GM12872 (cell line): Measurements from ENCODE around the gene S1PR2.

ENCODE experiments used
- TF ChIP-seq, protein P1 (sequence below): IDR thresholded peaks from 3 replicates; pipeline ENCODE4 v1.5.1; 2011; ENCODE audit warnings: low read depth, mild to moderate bottlenecking, low read length, moderate library complexity; ENCODE audit not compliant: insufficient read depth

The S1PR2 gene, protein sequence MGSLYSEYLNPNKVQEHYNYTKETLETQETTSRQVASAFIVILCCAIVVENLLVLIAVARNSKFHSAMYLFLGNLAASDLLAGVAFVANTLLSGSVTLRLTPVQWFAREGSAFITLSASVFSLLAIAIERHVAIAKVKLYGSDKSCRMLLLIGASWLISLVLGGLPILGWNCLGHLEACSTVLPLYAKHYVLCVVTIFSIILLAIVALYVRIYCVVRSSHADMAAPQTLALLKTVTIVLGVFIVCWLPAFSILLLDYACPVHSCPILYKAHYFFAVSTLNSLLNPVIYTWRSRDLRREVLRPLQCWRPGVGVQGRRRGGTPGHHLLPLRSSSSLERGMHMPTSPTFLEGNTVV

DNA sequence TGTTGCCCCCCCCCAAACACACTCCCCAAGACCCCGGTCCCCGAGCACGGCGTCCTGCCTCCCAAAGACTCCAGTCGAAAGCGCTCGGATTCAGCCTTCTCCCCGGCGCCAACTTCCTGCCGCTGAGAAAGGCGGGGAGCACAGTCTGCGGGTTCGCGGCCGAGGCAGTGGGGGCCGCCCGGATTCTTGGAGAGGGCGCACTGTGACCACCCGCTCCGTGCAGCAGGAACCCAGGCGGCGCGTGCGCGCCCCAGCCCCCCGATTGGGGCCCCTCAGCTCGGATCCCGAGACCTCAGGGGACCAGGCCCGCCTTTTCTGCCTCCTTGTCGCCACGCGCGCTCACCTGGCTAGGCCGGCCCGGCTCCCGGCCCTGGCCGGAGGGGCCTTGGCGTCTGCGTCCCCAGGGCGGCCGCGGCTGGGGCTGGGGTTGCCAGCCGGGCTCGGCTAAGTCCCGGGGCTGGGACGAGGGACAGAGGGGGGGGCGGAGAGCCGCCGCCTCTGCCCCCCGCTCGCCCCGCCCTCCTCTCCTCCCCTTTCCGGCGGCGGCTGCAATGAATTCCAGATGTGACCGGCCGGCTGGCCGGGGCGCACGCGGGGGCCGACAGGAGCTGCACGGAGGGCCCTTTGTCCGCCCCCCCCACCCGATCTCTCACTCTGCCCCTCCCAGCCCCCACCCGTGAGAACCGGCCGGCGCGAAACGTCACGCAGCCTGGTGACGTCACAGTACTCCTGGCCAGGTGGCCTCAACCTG, at the start of gene S1PR2:
Gene S1PR2 (minus strand): TSS at position 471 of the 751 bp plus-strand sequence. CDS start 6,426 bp downstream, outside the sequence.
- TF ChIP-seq, protein P1, sequence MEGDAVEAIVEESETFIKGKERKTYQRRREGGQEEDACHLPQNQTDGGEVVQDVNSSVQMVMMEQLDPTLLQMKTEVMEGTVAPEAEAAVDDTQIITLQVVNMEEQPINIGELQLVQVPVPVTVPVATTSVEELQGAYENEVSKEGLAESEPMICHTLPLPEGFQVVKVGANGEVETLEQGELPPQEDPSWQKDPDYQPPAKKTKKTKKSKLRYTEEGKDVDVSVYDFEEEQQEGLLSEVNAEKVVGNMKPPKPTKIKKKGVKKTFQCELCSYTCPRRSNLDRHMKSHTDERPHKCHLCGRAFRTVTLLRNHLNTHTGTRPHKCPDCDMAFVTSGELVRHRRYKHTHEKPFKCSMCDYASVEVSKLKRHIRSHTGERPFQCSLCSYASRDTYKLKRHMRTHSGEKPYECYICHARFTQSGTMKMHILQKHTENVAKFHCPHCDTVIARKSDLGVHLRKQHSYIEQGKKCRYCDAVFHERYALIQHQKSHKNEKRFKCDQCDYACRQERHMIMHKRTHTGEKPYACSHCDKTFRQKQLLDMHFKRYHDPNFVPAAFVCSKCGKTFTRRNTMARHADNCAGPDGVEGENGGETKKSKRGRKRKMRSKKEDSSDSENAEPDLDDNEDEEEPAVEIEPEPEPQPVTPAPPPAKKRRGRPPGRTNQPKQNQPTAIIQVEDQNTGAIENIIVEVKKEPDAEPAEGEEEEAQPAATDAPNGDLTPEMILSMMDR: no peak

DNA sequence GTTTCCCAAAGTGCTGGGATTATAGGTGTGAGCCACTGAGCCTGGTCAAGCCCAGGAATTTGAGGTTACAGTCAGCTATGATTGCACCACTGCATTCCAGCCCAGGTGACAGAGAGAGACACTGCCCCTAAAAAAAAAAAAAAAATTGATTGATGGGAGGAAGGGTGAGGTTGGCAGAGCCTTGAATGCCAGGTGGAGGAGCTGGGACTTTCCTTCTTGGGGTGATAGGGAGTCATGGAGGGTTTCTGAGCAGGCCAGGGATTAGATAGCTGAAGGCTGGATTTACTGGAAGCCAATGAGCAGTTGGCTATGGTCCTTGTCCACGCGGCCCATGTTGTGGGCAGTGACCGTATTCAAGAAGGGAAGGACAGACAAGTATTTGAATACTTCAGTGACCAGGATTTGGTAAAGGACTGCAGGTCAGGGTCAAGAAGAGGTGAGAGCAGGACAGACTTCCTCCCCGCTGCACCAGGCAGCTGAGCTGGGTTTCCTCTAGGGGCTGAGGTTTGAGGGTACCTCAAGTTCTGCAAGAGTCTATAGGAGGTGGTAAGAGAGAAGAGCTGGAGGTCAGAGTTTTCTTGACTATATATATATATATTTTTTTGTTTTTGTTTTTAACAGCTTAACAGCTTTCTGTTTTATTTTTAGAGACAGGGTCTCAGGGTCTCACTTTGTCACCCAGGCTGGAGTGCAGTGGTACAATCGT, 48.8 kb upstream of the S1PR2 start:
- TF ChIP-seq, protein P1: no peak

DNA sequence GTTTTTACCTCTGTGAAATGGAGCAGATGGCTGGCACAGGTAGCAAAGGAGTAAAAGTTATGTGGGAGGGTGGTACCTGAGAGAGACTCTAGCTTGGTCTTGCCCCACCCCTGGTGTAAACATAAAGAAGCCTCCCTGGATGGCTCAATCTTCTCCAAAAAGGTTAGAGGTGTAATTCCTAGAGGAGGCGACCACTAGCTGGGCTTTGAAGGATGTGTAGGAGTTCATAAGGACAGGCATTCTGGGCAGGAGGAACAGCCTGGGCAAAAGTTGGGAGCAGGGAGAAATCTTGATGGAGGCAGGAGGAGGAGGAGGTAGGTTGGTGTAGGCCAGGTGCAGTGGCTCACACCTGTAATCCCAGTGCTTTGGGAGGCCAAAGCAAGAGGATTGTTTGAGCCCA, 47.8 kb upstream of the S1PR2 start:
- TF ChIP-seq, protein P1: no peak

DNA sequence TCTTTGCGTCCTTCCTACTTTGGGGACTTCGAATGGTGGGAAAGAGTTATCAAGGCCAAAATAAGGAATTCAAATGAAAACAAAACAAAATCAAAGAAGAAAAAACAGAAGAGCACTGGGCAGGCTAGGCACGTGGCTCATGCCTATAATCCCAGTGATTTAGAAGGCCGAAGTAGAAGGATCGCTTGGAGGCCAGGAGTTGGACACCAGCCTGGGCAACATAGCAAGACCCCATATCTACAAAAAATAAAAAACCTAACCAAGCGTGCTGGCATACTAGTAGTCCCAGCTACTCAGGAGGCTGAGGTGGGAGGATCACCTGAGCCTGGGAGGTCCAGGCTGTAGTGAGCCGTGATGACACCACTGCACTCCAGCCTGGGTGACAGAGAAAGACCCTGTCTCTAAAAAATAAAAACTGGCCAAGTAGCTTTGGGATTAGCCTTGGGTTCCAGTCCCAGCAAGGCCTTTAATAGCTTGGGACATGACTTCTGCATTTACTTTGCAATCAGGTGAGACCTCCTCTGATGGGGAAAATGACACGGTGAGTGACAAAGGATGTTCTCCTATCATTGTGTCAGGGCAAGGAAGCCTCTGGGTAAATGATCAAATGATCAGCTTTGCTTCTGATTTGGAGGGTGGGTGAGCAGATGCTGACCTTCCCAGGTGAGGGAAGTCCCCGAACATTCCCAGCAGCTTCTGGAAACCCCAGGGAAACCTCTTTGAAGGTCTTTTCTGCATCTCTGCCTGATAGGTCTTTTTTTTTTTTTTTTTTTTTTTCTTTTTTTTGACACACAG, 46.9 kb upstream of the S1PR2 start:
- TF ChIP-seq, protein P1: no peak

DNA sequence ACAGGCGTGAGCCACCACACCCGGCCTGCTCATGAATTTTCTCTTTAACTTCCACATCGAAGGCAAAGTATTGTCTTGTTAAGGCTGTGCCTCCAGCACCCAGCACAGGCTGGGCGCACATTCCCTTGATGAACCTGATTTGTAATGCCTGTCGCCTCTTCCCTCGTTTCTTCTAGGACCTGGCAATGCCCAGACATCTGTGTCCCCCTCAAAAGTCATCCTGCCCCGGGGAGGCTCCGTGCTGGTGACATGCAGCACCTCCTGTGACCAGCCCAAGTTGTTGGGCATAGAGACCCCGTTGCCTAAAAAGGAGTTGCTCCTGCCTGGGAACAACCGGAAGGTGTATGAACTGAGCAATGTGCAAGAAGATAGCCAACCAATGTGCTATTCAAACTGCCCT, 43.5 kb upstream of the S1PR2 start:
- TF ChIP-seq, protein P1: no peak

DNA sequence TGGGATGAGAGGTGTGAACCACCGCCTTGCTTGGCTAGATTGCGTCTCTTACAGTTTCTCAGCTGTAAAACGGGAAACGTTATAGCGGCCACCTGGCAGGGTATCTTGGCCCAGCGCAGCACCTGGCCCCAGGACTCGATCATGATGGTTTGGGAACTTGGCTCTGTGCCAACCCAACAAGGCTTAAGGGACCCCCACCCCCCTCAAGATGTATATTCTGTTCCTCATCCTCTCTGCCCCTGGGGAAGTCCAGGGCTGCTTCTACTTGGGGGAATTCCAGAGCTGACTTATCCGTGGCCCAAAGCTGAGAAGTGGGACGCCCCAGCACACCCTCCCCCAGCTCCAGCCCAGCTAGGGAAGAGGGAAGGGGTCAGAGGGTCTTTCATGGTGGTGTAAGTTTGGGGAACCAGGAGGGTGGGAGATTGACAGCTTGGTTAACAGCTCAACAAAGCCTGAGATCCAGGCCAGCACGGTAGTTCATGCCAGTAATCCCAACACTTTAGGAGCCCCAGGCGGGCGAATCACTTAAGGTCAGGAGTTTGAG, 40.5 kb upstream of the S1PR2 start:
- TF ChIP-seq, protein P1: no peak
